ENCODE data around the gene LSM12. TPM values are rescaled to one million over a fixed set of nuclear protein-coding genes. Genes with fewer than 3 reads are reported as not detected.

LSM12 gene
- total RNA-seq, 3 donors from 2014 or later: 45.1 to 63.5 (median 48.2) TPM

- Histone ChIP-seq H3K4me1 (ENCODE audit: low read depth) (no peaks in the 10 kb centered on the region), H3K4me3 (no peak overlapping the region), H3K36me3 (ENCODE audit: low read depth) (no peaks in the 10 kb centered on the region), H3K9me3 (no peaks in the 10 kb centered on the region)
- ATAC-seq (peak; percentile 37), DNase-seq (no peak)
- TF ChIP-seq CTCF (IDR thresholded peaks at IDR 0.05): no peak
- intact Hi-C loops (cut with DNase I, micrococcal nuclease): no loop called here
Measured at GRCh38 chr17:44077595-44077909, 11.1 kb upstream of the LSM12 start.

GRCh38 chr17:44076716-44077594 is 10.5 kb upstream of the LSM12 start:
- Histone ChIP-seq H3K36me3 (ENCODE audit: low read depth) (no peaks in the 10 kb centered on the region), H3K4me3 (no peak overlapping the region), H3K4me1 (ENCODE audit: low read depth) (peaks cover 1% of the 10 kb centered on the region), H3K9me3 (no peaks in the 10 kb centered on the region)
- intact Hi-C loops (cut with DNase I, micrococcal nuclease): no loop called here
- DNase-seq: no peak
- TF ChIP-seq CTCF (IDR thresholded peaks at IDR 0.05): no peak
- no peak for ATAC-seq

- no peak for TF ChIP-seq CTCF (IDR thresholded peaks at IDR 0.05)
- no peak for ATAC-seq
- Histone ChIP-seq H3K4me3 (no peak overlapping the region), H3K4me1 (ENCODE audit: low read depth) (peaks cover 9% of the 10 kb centered on the region), H3K36me3 (ENCODE audit: low read depth) (no peaks in the 10 kb centered on the region), H3K9me3 (no peaks in the 10 kb centered on the region)
- intact Hi-C loops (cut with DNase I, micrococcal nuclease): no loop called here
- DNase-seq: no peak
Measured at GRCh38 chr17:44075598-44076293, 9.3 kb upstream of the LSM12 start.

- intact Hi-C loops (cut with DNase I, micrococcal nuclease): loop anchor here in 1 of 2 donors (5.0 kb wide), 1 partner anchor 32 kb away; no protein-coding TSS in a partner anchor
- DNase-seq (no peak), ATAC-seq (no peak)
- Histone ChIP-seq H3K9me3 (no peaks in the 10 kb centered on the region), H3K36me3 (ENCODE audit: low read depth) (no peaks in the 10 kb centered on the region), H3K4me1 (ENCODE audit: low read depth) (peaks cover 9% of the 10 kb centered on the region), H3K4me3 (no peak overlapping the region)
- TF ChIP-seq CTCF (IDR thresholded peaks at IDR 0.05): no peak
Measured at GRCh38 chr17:44074911-44075285, 8.4 kb upstream of the LSM12 start.

- no peaks in the 10 kb centered on the region for H3K9me3 ChIP-seq
- ATAC-seq: no peak
- TF ChIP-seq CTCF (IDR thresholded peaks at IDR 0.05): no peak
- peaks cover 9% of the 10 kb centered on the region for H3K4me1 ChIP-seq (ENCODE audit: low read depth)
- H3K36me3 ChIP-seq (ENCODE audit: low read depth): no peaks in the 10 kb centered on the region
- DNase-seq: no peak
- intact Hi-C loops (cut with DNase I, micrococcal nuclease): loop anchor here in 1 of 2 donors (5.0 kb wide), 1 partner anchor 33 kb away; no protein-coding TSS in a partner anchor
- H3K4me3 ChIP-seq: no peak overlapping the region
Measured at GRCh38 chr17:44074231-44074910, 7.9 kb upstream of the LSM12 start.

All from mucosa of descending colon (tissue), 3 donors.